ENCODE results near the gene MYLK2. TPM values are rescaled to one million over a fixed set of nuclear protein-coding genes. Genes with fewer than 3 reads are reported as not detected.

MYLK2 gene
- total RNA-seq, 2 experiments from 2014 or later: 0.66 to 0.89 TPM

GRCh38 chr20:31849306-31849930, 30.3 kb downstream of the MYLK2 start:
- no peak for ATAC-seq
- ChIA-PET CTCF (interaction anchor here (0.7 to 8.4 kb wide), 4 partner anchors 27 to 237 kb away, joined by 3 to 103 read pairs (median 52); partner anchors contain the start of gene PDRG1), POLR2A (no interaction called here)
- Mint-ChIP-seq H3K27ac (no peak overlapping the region), H3K36me3 (ENCODE audit: low read depth) (no peaks in the 10 kb centered on the region), H3K27me3 (ENCODE audit: low read depth) (peaks cover 13% of the 10 kb centered on the region), H3K9me3 (ENCODE audit: insufficient read depth) (no peaks in the 10 kb centered on the region), H3K4me1 (ENCODE audit: low read depth) (no peaks in the 10 kb centered on the region), H3K4me3 (no peak overlapping the region)
- no peak for DNase-seq

GRCh38 chr20:31851240-31851955, 32.2 kb downstream of the MYLK2 start:
- no peaks in the 10 kb centered on the region for H3K9me3 Mint-ChIP-seq (ENCODE audit: insufficient read depth)
- no peak overlapping the region for H3K4me3 Mint-ChIP-seq
- ChIA-PET CTCF (interaction anchor here (1.0 to 8.4 kb wide), 9 partner anchors 11 to 801 kb away, joined by 3 to 103 read pairs (median 11); partner anchors contain the start of gene PDRG1), POLR2A (no interaction called here)
- H3K4me1 Mint-ChIP-seq (ENCODE audit: low read depth): no peaks in the 10 kb centered on the region
- DNase-seq: no peak
- H3K27ac Mint-ChIP-seq: no peak overlapping the region
- H3K36me3 Mint-ChIP-seq (ENCODE audit: low read depth): no peaks in the 10 kb centered on the region
- H3K27me3 Mint-ChIP-seq (ENCODE audit: low read depth): peaks cover 13% of the 10 kb centered on the region
- ATAC-seq: no peak

DNA sequence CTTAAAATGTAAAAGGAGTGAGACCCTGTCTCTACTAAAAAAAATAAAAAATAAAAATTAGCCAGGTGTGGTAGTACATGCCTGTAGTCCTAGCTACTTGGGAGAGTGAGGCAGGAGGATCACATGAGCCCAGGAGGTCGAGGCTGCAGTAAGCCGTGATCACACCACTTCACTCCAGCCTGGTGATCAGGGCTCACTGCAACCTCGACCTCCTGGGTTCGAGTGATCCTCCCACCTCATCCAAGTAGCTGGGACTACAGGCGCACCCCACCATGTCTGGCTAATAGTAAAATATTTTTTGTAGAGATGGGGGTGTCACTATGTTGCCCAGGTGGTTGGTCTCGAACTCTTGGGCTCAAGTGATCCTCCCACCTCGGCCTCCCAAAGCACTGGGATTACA, 34.3 kb downstream of the MYLK2 start:
- ATAC-seq: no peak
- H3K36me3 Mint-ChIP-seq (ENCODE audit: low read depth): no peaks in the 10 kb centered on the region
- ChIA-PET POLR2A (interaction anchor here (1.5 kb wide), 1 partner anchor 98 kb away, joined by 4 read pairs; the partner anchor contains the start of gene PDRG1), CTCF (interaction anchor here (0.8 to 8.4 kb wide), 18 partner anchors 9 to 798 kb away, joined by 3 to 103 read pairs (median 6); partner anchors contain the start of gene PDRG1)
- H3K27me3 Mint-ChIP-seq (ENCODE audit: low read depth): peaks cover 17% of the 10 kb centered on the region
- no peak overlapping the region for H3K4me3 Mint-ChIP-seq
- DNase-seq: no peak
- no peak overlapping the region for H3K27ac Mint-ChIP-seq
- H3K4me1 Mint-ChIP-seq (ENCODE audit: low read depth): peaks cover 8% of the 10 kb centered on the region
- H3K9me3 Mint-ChIP-seq (ENCODE audit: insufficient read depth): no peaks in the 10 kb centered on the region

DNA sequence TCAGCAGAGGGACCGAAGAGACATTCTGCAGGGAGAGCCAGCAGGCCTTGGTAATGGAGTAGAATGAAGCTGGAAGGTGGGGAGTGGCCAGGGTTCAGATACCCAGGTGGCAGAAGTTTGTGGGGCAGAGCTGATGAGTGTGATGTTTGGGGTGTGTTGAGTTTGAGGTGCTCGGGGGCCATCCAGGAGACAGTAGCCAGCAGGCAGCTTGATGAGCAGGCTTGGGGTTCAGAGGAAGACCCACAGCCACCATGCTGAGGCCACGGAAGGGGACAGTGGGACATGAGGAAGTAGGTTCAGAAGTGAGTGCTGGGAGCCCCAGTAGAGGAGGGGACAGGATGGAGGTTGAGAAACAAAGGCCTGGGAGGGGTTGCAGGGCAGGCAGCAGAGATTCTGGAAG, 37.4 kb downstream of the MYLK2 start:
- ATAC-seq (no peak), DNase-seq (no peak)
- CTCF ChIA-PET: interaction anchor here (1.6 to 8.4 kb wide), 5 partner anchors 9 to 175 kb away, joined by 4 to 103 read pairs (median 17); partner anchors contain the start of gene PDRG1
- H3K9me3 Mint-ChIP-seq (ENCODE audit: insufficient read depth): no peaks in the 10 kb centered on the region
- peaks cover 19% of the 10 kb centered on the region for H3K27me3 Mint-ChIP-seq (ENCODE audit: low read depth)
- peaks cover 20% of the 10 kb centered on the region for H3K4me1 Mint-ChIP-seq (ENCODE audit: low read depth)
- H3K36me3 Mint-ChIP-seq (ENCODE audit: low read depth): no peaks in the 10 kb centered on the region
- POLR2A ChIA-PET: interaction anchor here (0.8 kb wide), 1 partner anchor 95 kb away, joined by 3 read pairs; the partner anchor contains the start of gene PDRG1
- H3K27ac Mint-ChIP-seq: no peak overlapping the region
- no peak overlapping the region for H3K4me3 Mint-ChIP-seq

DNA sequence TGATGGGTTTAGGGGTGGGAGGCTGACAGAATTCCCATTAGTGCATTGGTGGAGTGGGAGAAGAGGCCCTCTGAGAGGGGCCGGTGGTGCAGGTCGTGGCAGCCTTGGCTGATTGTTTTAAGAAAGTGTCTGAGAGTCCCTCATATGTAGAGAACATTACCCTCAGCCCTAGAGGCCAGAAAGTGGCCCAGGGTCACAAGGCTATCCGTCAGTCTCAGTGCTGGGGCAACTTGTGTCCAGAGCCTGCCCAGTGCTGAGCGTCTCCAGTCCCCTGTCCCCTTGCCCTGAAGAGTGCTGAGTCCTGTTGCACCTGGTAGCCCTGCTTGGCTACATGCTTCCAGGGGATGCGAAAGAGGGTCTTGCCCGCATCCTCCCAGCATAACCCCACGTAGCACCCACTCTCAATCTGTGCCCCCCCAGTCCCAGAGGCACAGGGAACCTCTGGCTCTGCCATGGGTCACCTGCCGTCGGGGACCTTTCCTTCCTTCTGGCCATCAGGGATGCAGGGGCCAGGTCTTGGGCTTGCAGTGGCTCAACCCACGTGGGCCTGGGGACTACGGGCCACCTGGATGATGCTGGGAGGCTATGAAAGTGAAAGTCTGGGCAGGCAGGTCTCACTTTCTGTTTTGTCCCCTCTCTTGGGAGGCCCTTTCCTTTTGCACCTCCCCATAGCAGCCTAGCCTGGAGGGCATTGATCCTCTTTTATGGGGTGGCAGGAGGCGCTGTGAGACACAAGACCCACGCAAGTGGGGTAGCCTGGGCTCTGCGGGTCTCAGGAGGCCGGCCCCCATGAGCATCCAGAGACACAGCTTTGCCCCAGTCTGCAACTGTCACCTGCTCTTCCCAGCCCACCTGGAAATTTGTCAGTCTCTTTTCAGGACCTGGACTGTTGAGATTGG, 39.0 kb downstream of the MYLK2 start:
- POLR2A ChIA-PET: interaction anchor here (1.5 kb wide), 1 partner anchor 93 kb away, joined by 3 read pairs; the partner anchor contains the start of gene PDRG1
- peaks cover 23% of the 10 kb centered on the region for H3K4me1 Mint-ChIP-seq (ENCODE audit: low read depth)
- peaks cover 28% of the 10 kb centered on the region for H3K27me3 Mint-ChIP-seq (ENCODE audit: low read depth)
- ATAC-seq (peak; percentile 59), DNase-seq (peak; percentile 58)
- CTCF ChIA-PET: interaction anchor here (1.1 to 2.5 kb wide), 2 partner anchors 11 to 94 kb away, joined by 8 to 14 read pairs; partner anchors contain the start of gene PDRG1
- H3K36me3 Mint-ChIP-seq (ENCODE audit: low read depth): no peaks in the 10 kb centered on the region
- H3K9me3 Mint-ChIP-seq (ENCODE audit: insufficient read depth): no peaks in the 10 kb centered on the region
- H3K4me3 Mint-ChIP-seq: peak overlapping the region; percentile 9
- H3K27ac Mint-ChIP-seq: no peak overlapping the region

DNA sequence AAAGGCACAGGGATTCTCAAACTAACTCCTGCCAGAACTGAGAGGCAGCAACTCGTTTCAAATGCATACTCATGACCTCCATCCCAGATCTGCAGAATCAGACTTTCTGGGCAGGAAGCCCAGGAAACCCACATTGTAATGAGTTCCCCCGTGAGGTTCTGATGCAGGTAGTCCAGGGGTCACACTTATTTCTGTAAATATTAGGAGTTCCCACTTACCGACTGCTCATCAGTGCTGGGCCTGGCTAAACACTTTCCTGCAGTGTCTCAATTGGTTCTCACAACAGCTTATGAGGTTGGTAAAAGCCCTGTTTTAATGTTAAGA, 39.6 kb downstream of the MYLK2 start:
- Mint-ChIP-seq H3K4me3 (peak overlapping the region; percentile 9), H3K9me3 (ENCODE audit: insufficient read depth) (no peaks in the 10 kb centered on the region), H3K27me3 (ENCODE audit: low read depth) (peaks cover 28% of the 10 kb centered on the region), H3K36me3 (ENCODE audit: low read depth) (no peaks in the 10 kb centered on the region), H3K27ac (no peak overlapping the region), H3K4me1 (ENCODE audit: low read depth) (peaks cover 23% of the 10 kb centered on the region)
- DNase-seq: no peak
- CTCF ChIA-PET: interaction anchor here (1.1 to 2.5 kb wide), 3 partner anchors 12 to 93 kb away, joined by 4 to 14 read pairs (median 8); partner anchors contain the start of gene PDRG1
- POLR2A ChIA-PET: interaction anchor here (1.5 kb wide), 1 partner anchor 93 kb away, joined by 3 read pairs; the partner anchor contains the start of gene PDRG1
- ATAC-seq: no peak

- peaks cover 28% of the 10 kb centered on the region for H3K27me3 Mint-ChIP-seq (ENCODE audit: low read depth)
- POLR2A ChIA-PET: interaction anchor here (1.0 to 1.5 kb wide), 2 partner anchors 14 to 92 kb away, joined by 3 read pairs; partner anchors contain the start of gene PDRG1
- H3K4me1 Mint-ChIP-seq (ENCODE audit: low read depth): peaks cover 23% of the 10 kb centered on the region
- no peaks in the 10 kb centered on the region for H3K36me3 Mint-ChIP-seq (ENCODE audit: low read depth)
- CTCF ChIA-PET: interaction anchor here (0.9 to 2.5 kb wide), 8 partner anchors 12 to 173 kb away, joined by 3 to 14 read pairs (median 4); partner anchors contain the start of gene PDRG1
- ATAC-seq: no peak
- no peak for DNase-seq
- H3K27ac Mint-ChIP-seq: no peak overlapping the region
- H3K9me3 Mint-ChIP-seq (ENCODE audit: insufficient read depth): no peaks in the 10 kb centered on the region
- no peak overlapping the region for H3K4me3 Mint-ChIP-seq
Observed at GRCh38 chr20:31859266-31859997, 40.3 kb downstream of the MYLK2 start.

- ChIA-PET POLR2A (interaction anchor here (1.0 kb wide), 1 partner anchor 14 kb away, joined by 3 read pairs; no protein-coding TSS in a partner anchor), CTCF (interaction anchor here (0.9 to 4.5 kb wide), 8 partner anchors 8 to 172 kb away, joined by 3 to 17 read pairs (median 4); partner anchors contain the start of gene PDRG1)
- DNase-seq: no peak
- Mint-ChIP-seq H3K9me3 (ENCODE audit: insufficient read depth) (no peaks in the 10 kb centered on the region), H3K4me3 (no peak overlapping the region), H3K27ac (no peak overlapping the region), H3K27me3 (ENCODE audit: low read depth) (peaks cover 28% of the 10 kb centered on the region), H3K4me1 (ENCODE audit: low read depth) (peaks cover 23% of the 10 kb centered on the region), H3K36me3 (ENCODE audit: low read depth) (no peaks in the 10 kb centered on the region)
- no peak for ATAC-seq
Observed at GRCh38 chr20:31859998-31860380, 40.8 kb downstream of the MYLK2 start.

DNA sequence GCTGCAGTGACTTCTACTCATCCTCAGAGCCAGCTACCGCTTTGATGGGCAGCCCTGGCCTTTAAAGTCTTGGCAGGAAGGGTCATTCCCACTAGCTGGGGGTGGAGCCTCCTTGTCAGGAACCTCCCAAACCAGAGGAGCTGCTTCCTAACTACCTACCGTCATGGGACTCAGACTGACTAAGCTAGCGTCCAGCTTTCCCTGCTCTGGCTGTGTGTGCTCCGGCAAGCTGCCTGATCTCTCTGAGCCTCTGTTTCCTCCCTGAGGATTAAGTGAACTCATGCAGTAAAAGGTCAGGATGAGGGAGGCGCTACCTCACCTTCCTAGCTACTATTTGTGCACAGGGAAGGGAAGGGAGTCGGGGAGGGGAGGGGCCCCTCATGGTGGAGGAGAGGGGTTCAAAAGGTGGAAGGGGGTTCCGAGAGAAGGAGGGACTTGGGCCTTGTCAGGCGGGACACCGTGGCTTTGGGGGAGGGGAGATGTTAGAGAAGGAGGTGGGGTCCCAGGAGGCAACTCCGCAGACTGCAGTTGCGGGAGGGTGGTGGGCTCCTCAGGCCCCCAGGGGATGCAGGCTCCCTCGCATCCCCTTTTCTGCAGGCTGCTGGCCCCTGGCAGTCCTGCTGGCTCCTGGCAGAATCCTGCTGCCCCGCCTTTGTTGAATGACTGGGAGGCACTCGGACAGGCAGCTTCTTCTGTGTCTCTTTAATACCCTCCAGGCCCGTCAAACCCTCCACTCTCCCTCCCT, 41.4 kb downstream of the MYLK2 start:
- no peak overlapping the region for H3K27ac Mint-ChIP-seq
- ATAC-seq: no peak
- H3K9me3 Mint-ChIP-seq (ENCODE audit: insufficient read depth): no peaks in the 10 kb centered on the region
- H3K4me1 Mint-ChIP-seq (ENCODE audit: low read depth): peaks cover 23% of the 10 kb centered on the region
- peak overlapping the region; percentile 26 for H3K4me3 Mint-ChIP-seq
- ChIA-PET POLR2A (interaction anchor here (1.0 kb wide), 1 partner anchor 13 kb away, joined by 3 read pairs; no protein-coding TSS in a partner anchor), CTCF (interaction anchor here (0.9 to 4.5 kb wide), 7 partner anchors 8 to 171 kb away, joined by 3 to 17 read pairs (median 4); partner anchors contain the start of gene PDRG1)
- no peaks in the 10 kb centered on the region for H3K36me3 Mint-ChIP-seq (ENCODE audit: low read depth)
- peaks cover 28% of the 10 kb centered on the region for H3K27me3 Mint-ChIP-seq (ENCODE audit: low read depth)
- no peak for DNase-seq

GRCh38 chr20:31861135-31861384, 41.9 kb downstream of the MYLK2 start:
- DNase-seq: no peak

More at GRCh38 chr20:31861135-31861384, 41.9 kb downstream of the MYLK2 start:
- POLR2A ChIA-PET: no interaction called here
- Mint-ChIP-seq H3K4me1 (ENCODE audit: low read depth) (peaks cover 23% of the 10 kb centered on the region), H3K9me3 (ENCODE audit: insufficient read depth) (no peaks in the 10 kb centered on the region), H3K27me3 (ENCODE audit: low read depth) (peaks cover 28% of the 10 kb centered on the region), H3K27ac (no peak overlapping the region), H3K36me3 (ENCODE audit: low read depth) (no peaks in the 10 kb centered on the region), H3K4me3 (peak overlapping the region; percentile 26)
- CTCF ChIA-PET: interaction anchor here (1.5 to 4.5 kb wide), 3 partner anchors 9 to 91 kb away, joined by 5 to 17 read pairs (median 11); partner anchors contain the start of gene PDRG1
- ATAC-seq: no peak
